Measurements from ENCODE around the gene CHCHD6.

The CHCHD6 gene

DNA sequence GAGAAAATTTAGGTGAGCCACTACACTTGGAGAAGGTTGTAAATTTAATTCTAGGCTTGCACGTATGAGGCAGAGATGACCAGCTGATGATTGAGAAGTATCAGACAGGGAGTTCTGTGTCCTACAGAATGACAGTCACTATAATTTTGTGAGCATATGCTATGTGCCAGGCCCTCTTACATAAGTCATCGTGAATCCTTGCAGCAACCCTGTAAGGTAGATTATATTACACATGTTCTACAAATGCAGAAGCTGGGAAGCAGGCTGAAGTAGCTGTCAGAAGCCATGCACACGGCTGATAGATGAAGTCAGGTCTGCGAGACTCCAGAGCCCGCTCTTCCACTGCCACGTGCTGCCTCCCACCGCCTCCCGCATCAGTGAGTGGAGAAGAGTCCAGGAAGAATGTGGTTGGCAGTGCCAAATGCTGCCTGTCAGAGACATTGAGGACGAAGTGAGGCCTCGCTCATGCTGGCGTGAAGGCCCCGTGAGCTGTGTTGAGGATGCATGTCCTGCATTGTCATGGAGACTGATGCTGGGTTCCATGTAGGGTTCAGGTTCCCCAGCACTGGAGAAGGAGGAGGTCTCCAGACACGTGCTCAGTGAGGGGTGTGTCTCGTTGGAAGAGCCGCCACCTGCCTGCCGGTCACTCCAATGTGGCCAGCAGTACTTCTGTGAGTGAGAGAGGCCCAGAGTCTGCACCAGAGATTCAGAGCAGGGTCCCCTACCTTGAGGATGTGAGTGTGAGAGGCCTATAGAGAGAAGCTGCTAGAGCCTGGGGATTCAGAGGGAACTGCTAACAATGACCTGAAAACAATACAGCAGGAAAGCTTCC lies 155.6 kb downstream of the CHCHD6 start:
- no peak for DNase-seq (ENCODE audit: low spot score)

DNA sequence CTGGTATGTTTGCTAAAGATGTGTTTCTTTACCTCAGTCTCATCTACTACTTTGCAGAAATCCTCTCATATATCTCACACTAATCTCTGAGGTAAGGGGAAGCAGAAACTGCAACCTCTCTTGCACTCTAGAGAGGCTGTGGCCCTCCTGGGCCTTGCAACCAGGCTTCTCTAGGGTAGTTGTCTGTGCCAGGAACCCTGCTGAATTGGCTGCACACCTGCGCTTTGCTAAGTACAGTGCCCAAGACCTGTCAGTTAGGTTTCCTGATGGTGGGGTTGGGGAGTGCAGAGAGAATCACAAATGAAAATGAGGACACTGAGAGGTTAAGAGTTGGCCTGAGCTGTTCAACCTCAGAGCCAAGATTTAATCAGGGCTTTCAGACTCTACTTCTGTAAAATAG lies 161.7 kb downstream of the CHCHD6 start:
- no peak for DNase-seq (ENCODE audit: low spot score)

DNA sequence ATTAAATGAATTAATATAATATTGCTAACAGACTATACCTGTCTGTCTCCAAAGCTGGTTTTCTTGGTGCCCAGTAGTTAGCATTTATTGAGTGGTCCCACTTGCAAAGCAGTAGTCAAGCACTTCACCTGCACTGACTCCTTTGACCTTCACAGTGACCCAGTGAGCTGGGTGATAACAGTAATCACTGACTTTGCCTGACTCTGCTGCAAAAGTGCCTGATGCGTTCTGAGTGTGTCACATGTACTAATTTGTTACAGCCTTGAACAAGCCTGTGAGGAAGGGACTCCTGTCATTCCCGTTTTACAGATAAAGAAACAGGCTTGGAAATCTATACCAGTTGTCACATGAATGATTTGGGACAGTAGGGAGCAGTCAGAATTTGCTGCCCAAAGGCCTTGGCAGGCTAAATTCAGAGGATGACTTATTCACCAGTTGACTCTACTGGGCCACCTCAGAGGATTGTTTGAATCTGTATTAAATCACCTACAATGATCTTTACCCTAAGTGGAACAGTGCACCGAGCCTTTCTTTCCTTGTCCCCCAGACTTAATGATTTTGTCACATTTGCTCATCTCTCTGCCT lies 162.2 kb downstream of the CHCHD6 start:
- no peak for DNase-seq (ENCODE audit: low spot score)

DNA sequence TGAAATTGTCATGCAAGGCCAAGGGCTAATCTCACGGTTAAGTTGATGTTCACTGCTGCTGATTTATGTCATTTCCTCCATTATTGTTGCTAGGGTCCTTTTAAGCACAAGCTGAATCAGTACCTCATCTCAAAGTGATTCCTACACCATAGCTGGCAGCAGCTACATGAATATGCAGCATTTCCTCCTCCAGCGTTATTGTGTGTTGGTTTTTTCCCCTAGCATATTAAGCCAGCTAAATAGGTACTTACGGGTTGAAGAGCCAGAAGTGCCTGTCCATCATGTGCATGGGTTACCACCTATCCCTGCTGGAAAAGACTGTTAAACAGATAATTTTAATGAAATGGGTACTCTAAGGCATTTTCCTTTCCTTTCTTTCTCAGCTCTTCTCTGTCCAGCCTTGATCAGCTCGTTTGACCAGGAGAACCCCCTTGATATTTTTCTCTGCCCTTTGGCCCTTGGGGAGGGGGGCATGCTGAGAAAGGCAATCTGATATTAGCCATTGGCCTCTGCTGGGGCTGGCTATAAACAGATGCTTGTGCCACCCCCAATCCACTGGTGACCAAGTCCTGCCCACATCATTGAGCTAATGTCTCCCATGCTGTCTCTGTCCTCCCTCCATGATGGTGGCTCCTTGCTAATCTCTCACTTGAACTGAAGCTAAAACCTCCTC lies 163.3 kb downstream of the CHCHD6 start:
- DNase-seq (ENCODE audit: low spot score), result no peak

DNA sequence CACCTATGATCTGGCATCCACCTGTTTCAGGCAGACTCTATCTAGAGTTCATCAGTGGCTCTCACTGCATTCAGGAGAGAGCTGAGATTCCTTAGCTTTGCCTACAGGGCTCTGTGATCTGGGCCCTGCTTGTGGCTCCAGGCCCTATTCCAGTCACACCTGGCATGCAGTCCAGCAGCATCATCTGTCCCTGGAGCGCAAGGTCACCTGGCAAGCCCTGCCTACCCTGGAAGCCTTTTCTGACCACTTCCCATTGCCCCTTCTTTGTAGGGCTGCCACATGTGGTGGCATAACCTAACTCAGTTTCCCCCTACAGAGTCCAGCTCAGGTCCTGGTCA lies 163.8 kb downstream of the CHCHD6 start:
- DNase-seq (ENCODE audit: low spot score), result no peak

DNA sequence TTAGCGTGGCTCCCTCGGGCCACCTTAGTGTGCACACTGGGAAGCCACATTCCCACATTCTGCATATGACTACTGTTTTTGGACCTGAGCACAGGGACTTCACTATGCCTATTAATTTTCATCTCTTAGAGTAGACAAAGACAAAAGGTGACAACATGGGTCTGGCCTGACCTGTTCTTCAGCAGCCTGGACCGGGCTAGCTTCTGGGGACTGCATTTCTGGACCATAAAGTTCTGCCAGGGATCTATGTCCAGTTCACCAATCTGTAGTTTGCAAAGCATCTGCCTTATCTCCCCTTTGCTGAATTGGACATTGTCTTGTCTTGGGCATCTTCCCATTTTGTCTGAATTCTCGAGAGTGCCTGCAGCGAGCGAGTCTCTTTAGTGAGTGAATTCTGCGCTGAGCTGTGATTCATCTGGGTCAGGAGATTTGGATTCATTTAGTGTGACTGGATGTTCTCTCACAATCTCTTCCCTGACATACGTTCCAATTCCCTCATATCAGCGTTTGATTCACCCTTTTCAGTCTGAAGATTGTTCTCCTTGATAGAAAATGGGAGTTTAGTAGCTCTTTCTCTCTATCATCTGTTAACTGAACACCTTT lies 166.7 kb downstream of the CHCHD6 start:
- DNase-seq (ENCODE audit: low spot score), result no peak

DNA sequence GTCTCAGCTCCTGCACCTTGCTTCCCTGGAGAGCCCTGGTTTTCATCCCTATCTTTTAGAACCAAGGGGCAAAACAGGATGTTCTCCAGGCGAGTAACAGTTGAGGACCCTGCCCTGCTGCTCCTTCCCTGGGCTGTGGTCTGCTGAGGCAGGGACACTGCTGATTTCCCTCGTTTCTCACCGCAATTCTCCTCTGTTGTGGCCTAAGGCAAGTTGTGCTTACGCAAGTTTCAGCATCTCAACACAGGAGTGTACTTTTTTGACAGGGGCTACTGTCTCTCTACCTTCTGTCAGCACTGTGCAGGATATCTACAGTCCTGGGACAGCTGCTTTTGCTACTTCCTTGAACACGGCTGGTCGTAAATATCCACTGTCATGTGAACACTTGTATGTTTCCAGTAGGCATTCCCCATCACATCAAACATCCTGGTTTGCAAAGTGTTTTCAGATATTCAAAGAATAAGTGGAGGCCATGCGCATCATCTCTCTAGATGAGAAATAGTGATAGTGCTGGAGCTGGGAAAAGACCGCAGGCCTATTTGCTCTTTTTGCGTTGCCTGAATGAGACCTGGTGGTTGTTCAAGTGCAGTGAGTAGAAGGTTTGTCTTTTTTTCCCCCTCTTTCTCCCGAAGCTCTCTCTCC lies 168.8 kb downstream of the CHCHD6 start:
- DNase-seq (ENCODE audit: low spot score), result no peak

DNA sequence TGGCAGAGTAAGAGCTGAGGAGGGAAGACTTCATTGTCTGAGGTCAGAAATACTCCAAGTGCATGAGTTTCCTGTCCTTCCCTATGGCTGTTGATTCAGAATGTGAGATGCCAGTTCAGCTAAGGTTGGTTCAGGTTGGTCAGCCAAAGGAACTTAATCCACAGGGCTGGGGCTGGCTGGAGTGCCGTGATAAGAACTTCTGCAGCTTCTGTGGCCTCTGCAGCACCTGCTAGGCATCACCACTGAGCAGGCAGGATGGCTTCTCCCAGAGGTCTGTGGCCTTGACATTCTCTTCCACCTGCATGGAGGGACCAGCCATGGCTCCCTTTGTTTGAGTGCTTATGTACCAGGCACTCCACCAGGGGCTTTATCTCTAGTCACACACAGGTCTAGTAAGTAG lies 169.4 kb downstream of the CHCHD6 start:
- DNase-seq (ENCODE audit: low spot score), result no peak

DNA sequence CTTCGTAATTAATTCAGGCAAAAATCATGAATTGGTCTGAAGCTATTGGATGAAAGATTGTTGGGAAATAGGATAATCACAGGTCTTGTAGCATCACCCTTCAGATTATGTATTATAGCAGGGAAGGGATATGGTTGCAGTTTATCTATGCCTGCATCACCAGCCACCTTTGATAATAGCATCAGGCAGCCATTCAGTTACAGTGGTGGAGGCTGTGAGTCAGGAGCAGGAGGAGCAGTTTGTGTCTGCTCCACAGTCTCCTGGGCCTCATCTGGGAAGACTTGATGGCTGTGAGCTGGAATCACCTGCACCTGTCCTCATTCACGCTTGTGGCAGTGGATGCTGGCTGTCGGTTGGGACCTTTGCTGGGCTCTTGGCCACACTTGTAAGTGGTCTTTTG lies 174.6 kb downstream of the CHCHD6 start:
- no peak for DNase-seq (ENCODE audit: low spot score)

DNA sequence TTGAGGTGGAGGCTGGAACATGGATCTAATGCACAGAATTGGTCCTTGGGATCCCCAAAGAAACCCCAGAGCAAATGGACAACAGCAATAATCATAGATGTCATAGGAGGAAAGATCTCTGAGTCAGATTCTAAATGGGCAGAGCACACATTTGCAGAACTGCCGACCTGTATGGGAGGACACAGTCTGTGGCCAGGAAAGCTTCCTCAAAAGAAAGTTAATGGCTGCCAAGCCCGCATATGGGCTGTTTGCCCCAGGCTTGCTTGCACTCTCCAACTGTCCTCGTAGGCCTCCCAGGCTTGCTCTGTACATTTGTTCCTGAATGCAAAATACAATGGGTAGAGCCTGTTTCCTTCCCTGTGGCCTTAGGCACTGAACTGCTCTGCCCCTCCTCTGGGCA lies 176.9 kb downstream of the CHCHD6 start:
- DNase-seq (ENCODE audit: low spot score), result no peak

DNA sequence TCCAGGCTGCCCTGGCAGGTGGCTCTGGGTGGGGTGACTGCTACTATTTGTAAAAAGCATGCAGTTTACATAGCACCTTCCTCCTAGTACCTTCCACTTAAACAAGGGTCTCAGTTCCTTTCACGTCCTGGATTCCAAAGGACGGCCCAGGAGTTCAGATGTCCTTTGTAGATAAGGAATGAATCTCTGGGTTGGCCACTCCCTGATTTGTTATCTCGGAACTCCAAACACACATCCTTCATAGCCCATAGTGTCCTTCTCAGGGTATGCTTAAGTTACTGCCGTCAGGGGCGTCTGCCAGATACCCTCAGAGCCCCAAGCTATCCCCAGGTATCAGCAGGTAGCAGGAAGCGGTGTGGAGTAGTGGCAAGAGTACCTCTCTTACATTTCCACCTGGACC lies 177.8 kb downstream of the CHCHD6 start:
- DNase-seq (ENCODE audit: low spot score), result no peak

DNA sequence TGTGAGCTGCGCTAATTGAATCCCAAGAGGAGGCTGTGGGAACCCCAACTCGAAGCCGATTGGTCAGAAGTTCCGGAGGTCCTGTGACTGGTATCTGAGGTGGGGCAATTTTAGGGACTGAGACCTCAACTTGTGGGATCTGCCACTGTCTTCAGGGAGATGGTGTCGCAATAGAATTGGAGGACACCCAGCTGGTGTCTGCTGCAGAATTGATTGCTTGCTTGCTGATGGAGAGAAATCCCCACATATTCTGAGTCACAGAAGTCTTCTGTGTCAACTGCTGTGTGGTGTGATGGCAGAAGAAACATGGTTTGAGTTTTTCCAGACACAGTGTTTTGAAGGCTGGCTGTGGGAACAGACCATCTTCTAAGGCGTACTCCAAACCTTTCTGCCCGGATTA lies 179.2 kb downstream of the CHCHD6 start:
- DNase-seq (ENCODE audit: low spot score), result no peak

DNA sequence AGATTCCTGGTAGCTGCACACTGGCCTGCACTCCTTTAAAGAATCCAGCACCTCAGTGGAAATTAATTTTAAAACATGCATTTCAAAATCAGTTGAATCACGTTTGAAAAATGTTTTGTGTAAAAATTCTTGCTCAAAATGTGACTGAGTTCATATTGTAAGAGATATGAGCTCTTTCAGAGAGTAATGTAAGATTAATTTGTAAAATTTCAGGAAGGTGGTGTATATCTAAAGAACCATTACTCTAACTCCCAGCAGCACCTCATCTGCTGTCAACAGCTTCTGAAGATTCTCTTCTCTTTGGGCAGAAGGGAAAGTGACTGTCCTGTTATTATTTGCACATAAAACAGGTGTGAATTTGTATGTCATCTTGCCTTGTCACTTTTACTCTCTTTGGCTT lies 181.4 kb downstream of the CHCHD6 start:
- DNase-seq (ENCODE audit: low spot score), result no peak

DNA sequence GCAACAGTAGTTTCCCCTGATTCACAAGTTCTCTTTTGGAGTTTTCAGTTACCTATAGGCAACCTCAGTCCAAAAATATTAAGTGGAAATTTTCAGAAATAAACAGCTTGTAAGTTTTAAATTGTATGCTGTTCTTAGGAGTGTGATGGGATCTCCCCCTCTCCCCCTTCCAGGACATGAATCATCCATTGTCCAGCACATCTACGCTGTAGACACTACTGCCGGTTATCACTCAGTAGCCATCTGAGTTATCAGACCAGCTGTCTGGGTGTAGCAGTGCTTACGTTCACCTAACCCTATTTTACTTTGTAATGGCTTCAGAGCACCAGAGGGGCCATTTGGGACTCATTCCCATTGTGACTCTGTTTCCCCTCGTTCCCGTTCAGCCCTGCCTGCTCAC lies 182.2 kb downstream of the CHCHD6 start:
- DNase-seq (ENCODE audit: low spot score), result no peak

DNA sequence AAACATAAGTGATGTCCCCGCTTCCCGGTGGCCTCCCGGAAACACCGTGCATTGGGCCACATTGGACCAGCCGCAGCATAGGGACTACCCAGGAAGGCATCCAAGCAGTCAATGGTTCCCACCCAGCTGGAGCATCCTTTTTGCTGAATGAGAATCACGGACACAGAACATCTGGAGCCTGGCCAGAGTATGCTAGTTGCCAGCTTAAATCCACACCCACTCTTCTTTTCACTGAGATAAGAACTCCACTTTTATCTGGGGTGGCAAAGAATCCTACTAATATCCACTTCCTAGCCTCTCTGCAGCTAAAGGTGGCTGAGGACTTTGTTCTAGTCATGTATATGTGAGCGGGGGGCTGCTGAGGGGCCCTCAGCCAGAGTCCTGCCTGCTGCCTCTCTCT lies 183.6 kb downstream of the CHCHD6 start:
- DNase-seq (ENCODE audit: low spot score), result no peak

DNA sequence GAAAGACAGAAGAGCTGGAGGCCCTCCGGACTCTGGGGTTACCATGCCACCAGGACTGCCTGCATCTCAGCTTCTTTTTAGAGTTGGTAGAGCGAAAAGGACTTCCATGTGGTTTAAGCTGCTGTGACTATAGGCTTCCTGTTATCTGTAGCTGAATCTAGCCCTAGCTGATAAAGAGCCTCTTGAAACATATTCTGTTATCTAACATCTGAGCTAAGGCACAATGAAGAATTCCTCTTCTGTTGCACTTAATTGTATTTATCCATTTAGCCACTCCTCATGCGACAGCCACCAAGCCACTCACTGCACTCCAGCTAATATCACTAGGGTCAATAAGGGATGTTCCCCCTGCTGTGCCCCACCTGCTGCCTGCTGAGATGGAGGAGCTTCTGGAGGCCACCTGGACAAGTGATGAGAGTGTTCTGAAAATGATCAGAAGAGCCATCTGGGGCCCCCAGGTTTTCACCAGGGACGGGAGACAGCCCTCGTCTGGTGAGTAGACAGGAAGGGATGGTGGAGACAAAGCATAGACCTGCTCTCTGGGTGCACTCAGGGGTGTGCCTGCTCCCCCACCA lies 184.2 kb downstream of the CHCHD6 start:
- DNase-seq (ENCODE audit: low spot score), result no peak

DNA sequence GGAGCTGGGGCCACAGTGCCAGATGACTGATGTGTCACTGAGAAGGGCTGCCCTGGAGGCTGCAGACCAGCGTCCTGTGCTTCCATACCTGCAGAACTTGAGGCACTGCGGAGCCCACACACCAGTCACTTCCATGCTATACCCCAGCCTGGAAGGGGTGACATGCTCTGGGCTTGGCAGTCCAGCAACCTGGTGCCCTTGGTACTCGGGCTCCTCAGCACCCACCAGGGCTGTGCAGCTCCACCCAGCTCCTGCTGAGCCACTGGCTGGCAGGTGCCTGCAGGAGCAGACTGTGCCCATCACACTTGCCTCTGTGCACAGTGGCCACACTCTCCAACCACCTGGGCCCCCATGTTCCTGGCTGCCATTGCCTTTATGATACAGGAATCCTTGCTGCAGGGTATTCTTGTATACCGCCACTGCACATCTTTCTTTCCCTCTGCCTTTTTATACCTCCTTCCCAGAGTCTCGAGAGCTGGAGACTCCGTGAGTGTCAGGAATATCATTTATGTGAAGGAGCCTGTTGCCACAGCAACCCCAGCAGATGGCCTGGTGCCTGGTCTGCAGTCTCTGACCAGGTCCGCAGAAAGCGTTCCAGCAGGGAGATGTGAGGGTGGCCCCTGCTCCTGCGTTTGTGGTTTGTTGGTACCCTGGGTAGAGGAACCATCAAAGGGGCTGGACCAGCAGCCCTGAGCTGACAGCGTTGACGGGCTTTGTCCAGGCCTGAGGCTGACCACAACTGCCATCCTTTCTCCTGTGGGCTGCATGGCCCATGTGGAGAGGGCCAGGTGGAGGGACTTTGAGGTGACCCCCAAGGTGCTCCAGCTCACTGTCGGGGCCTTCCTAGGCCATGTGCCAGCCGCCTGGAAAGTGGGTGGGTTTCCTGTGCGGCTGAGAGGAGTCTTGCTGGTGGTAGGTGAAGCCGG lies 185.5 kb downstream of the CHCHD6 start:
- no peak for DNase-seq (ENCODE audit: low spot score)

DNA sequence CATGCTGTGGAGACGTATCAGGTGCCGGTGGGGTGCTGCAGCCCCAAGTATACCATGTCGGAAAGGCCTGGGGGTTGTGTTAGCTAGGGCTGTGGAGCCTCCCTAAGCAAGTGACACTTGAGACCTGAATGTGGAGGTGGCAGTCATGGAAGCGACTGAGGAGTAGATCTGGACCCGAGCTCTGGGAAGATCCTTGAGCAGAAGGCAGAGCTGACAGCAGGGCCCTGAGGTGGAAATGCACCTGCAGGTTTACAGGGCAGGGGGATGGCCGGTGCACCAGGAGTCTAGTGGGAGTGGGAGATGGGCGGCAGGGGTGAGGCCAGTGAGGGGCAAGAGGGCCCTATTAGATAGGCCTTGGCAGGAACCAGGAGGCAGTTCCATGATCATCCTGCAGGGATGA lies 187.1 kb downstream of the CHCHD6 start:
- no peak for DNase-seq (ENCODE audit: low spot score)

DNA sequence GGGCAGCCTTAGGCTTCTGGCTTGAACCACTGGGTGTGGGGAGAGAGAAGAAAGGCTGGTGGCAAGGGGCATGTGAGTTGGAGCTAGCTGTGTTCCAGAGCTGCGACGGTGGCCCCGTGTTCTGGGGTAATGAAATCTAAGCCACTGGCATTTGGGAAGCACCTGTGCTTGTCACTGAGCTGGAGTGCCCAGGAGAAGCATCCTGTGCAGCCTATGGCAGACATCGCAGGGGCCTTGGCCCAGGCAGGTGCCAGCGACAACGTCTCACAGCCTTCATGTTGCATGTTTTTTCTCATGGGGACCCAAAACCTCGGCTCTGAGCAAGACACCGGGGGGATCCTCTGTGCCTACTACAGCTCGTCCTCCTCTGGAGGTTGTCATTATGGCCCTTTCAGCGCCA lies 187.8 kb downstream of the CHCHD6 start:
- DNase-seq (ENCODE audit: low spot score), result no peak

DNA sequence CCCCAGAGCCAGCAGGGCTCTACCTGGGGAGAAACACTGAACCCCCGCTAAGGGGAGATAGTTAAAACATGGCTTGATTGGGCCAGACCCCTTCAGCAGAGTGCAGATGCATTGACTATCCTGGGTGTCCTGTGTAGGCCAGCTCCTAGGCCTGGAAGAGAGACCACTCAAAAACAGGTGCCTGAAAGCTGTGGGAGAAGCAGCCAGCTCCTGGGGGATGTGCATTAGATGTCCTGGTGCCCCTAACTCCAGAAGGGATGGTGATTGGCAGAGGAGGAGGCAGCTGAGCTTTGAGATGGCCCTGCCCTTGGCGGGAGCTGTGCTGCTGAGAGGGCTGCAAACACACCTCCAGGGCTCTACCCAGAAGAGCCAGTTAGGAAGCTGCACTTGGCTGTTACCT lies 189.6 kb downstream of the CHCHD6 start:
- no peak for DNase-seq (ENCODE audit: low spot score)

DNA sequence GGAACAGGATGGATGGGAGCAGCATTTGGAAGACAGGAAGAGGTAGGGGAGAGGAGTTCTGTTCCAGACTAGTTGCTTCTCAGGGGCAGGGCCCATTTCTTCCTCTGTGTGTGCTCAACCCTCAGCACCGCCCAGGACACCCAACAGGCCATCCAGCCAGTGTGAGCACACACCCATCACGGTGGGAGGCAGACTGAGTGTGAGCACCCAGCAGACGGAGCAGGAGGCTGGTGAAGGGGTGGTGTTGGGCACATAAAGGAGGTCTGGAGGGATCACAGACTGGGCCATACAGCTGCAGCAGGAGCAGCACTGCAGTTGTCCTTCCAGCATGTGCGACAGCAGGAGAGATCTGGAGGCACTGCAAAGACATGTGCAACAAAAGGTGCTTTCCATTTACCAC lies 190.4 kb downstream of the CHCHD6 start:
- no peak for DNase-seq (ENCODE audit: low spot score)
